ENCODE results near the gene CHODL. TPM values are rescaled to one million over a fixed set of nuclear protein-coding genes. Genes with fewer than 3 reads are reported as not detected.

CHODL gene
- not detected in 2 replicates for polyA plus RNA-seq (2011; rRNA removed)
- not detected in 2 replicates for polyA minus RNA-seq (2011; rRNA and poly(A)+ RNA removed)

- Histone ChIP-seq H3K36me3 (ENCODE audit: control insufficient read depth, insufficient read depth, low read length) (no peaks in the 10 kb centered on the region), H3K4me3 (ENCODE audit: low read depth, low read length) (no peak within 1 kb of the TSS), H3K27me3 (ENCODE audit: control insufficient read depth, insufficient read depth, low read length) (no peaks in the 10 kb centered on the region)
- ChIA-PET POLR2A (no interaction called here), CTCF (no interaction called here)
- no peak for DNase-seq (ENCODE audit: low read depth)
- no peak for TF ChIP-seq CTCF (IDR thresholded peaks at IDR 0.05; ENCODE audit: insufficient read depth, low read depth, low read length)
These were observed at the start of gene CHODL for GRCh38 chr21:18244671-18245463. CHODL (plus strand) TSS chr21:18244833; CDS start chr21:18245224, 391 bp downstream.

GRCh38 chr21:18204931-18205330 is 39.7 kb upstream of the CHODL start:
- DNase-seq (ENCODE audit: low read depth): no peak
- H3K36me3 ChIP-seq (ENCODE audit: control insufficient read depth, insufficient read depth, low read length): no peaks in the 10 kb centered on the region
- H3K27me3 ChIP-seq (ENCODE audit: control insufficient read depth, insufficient read depth, low read length): no peaks in the 10 kb centered on the region
- H3K4me3 ChIP-seq (ENCODE audit: low read depth, low read length): no peak overlapping the region
- POLR2A ChIA-PET: no interaction called here
- CTCF ChIA-PET: no interaction called here
- no peak for TF ChIP-seq CTCF (IDR thresholded peaks at IDR 0.05; ENCODE audit: insufficient read depth, low read depth, low read length)

GRCh38 chr21:18218331-18218730 is 26.3 kb upstream of the CHODL start:
- H3K36me3 ChIP-seq (ENCODE audit: control insufficient read depth, insufficient read depth, low read length): no peaks in the 10 kb centered on the region
- TF ChIP-seq CTCF (IDR thresholded peaks at IDR 0.05; ENCODE audit: insufficient read depth, low read depth, low read length): no peak
- no peaks in the 10 kb centered on the region for H3K27me3 ChIP-seq (ENCODE audit: control insufficient read depth, insufficient read depth, low read length)
- H3K4me3 ChIP-seq (ENCODE audit: low read depth, low read length): no peak overlapping the region
- DNase-seq (ENCODE audit: low read depth): no peak
- CTCF ChIA-PET: no interaction called here
- POLR2A ChIA-PET: no interaction called here

- Histone ChIP-seq H3K27me3 (ENCODE audit: control insufficient read depth, insufficient read depth, low read length) (no peaks in the 10 kb centered on the region), H3K36me3 (ENCODE audit: control insufficient read depth, insufficient read depth, low read length) (no peaks in the 10 kb centered on the region), H3K4me3 (ENCODE audit: low read depth, low read length) (no peak overlapping the region)
- DNase-seq (ENCODE audit: low read depth): no peak
- no peak for TF ChIP-seq CTCF (IDR thresholded peaks at IDR 0.05; ENCODE audit: insufficient read depth, low read depth, low read length)
- CTCF ChIA-PET: no interaction called here
- POLR2A ChIA-PET: no interaction called here
These were observed 24.1 kb upstream of the CHODL start for GRCh38 chr21:18220498-18220897.

GRCh38 chr21:18222346-18222745 is 22.3 kb upstream of the CHODL start:
- H3K4me3 ChIP-seq (ENCODE audit: low read depth, low read length): no peak overlapping the region
- no peaks in the 10 kb centered on the region for H3K36me3 ChIP-seq (ENCODE audit: control insufficient read depth, insufficient read depth, low read length)
- DNase-seq (ENCODE audit: low read depth): no peak
- POLR2A ChIA-PET: no interaction called here
- CTCF ChIA-PET: no interaction called here
- H3K27me3 ChIP-seq (ENCODE audit: control insufficient read depth, insufficient read depth, low read length): no peaks in the 10 kb centered on the region
- TF ChIP-seq CTCF (IDR thresholded peaks at IDR 0.05; ENCODE audit: insufficient read depth, low read depth, low read length): no peak

Data from BJ (cell line).